Measurements from ENCODE around the gene RPH3AL. TPM values are rescaled to one million over a fixed set of nuclear protein-coding genes. Genes with fewer than 3 reads are reported as not detected.
"Not testable (repeated sequence)": the region's sequence is repeated elsewhere in the genome, so short reads cannot be mapped to it uniquely, and the experiment has no call there.

RPH3AL gene
- total RNA-seq, 4 donors from 2014 or later: 8.6 to 21.0 (median 17.4) TPM

DNA sequence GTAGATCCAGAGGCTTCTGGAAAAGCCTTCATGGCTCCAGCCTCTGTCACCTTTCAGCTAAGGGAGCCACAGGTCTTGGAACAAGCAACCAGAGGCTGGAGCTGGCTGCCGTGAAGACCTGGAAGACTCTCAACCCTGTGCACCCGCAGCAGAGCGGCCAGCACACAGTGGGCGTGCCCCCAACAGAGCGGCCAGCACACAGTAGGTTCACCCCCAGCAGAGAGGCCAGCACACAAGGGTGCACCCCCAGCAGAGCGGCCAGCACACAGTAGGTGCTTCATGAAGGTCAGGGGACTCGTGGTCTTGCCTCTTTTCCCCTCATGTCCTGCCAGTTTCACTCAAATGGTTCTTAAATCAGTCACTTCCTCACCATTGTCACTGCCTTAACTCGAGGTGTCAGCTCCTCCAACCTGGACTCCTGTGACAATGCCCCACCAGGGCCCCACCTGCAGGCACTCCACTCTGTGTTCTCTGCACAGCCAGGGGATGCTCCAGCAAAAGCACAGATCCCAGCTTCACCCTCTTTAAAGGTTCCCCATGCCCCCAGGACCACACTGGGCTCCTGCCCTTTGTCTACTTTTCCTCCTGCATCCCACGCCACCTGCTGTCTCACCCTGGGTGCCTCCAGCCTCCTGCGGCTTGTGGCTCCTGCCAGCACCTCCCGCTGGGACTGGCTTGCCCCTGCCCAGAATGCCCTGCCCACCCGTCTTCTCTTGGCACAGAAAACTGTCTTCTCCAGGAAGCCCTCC, 128.7 kb downstream of the RPH3AL start:
- H3K4me3 ChIP-seq: no peak overlapping the region
- no peaks in the 10 kb centered on the region for H3K9me3 ChIP-seq
- ATAC-seq: no peak
- no peaks in the 10 kb centered on the region for H3K36me3 ChIP-seq
- 77 to 91% methylated on average over 5 to 6 of the region's 12 CpGs for WGBS, 2 donors (ENCODE audit: low coverage in 1 of 2)
- no peak for TF ChIP-seq EP300 (IDR thresholded peaks at IDR 0.05)
- TF ChIP-seq POLR2AphosphoS5 (IDR thresholded peaks at IDR 0.05): no peak
- peaks cover 6% of the 10 kb centered on the region for H3K27me3 ChIP-seq
- H3K4me1 ChIP-seq: no peaks in the 10 kb centered on the region
- H3K27ac ChIP-seq: no peak overlapping the region

DNA sequence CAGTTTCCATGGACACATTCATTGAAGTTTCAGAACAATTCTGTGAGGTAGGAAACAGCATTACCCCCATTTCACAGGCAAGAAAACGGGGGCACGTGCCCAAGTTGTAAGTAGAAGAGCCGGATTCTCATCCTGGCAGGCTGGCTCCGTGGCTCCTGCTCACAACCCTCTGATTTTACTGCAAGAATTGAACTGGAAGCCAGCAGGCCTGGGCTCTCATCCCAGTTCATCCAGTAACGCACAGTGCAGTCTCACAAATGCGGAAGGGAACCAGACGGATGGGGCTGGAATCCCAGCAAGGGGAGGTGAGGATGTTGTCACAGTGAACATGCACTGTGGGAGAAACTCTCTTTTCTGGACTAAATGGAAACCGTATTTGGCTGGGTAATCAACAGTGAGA, 130.4 kb downstream of the RPH3AL start:
- no peak overlapping the region for H3K27ac ChIP-seq
- 47 to 75% methylated on average over 3 to 6 of the region's 8 CpGs for WGBS, 2 donors (ENCODE audit: low coverage in 1 of 2)
- ATAC-seq: no peak
- no peaks in the 10 kb centered on the region for H3K36me3 ChIP-seq
- TF ChIP-seq POLR2A (IDR thresholded peaks at IDR 0.05) (no peak), POLR2AphosphoS5 (IDR thresholded peaks at IDR 0.05) (no peak), EP300 (IDR thresholded peaks at IDR 0.05) (no peak)
- TF ChIP-seq, protein P1, sequence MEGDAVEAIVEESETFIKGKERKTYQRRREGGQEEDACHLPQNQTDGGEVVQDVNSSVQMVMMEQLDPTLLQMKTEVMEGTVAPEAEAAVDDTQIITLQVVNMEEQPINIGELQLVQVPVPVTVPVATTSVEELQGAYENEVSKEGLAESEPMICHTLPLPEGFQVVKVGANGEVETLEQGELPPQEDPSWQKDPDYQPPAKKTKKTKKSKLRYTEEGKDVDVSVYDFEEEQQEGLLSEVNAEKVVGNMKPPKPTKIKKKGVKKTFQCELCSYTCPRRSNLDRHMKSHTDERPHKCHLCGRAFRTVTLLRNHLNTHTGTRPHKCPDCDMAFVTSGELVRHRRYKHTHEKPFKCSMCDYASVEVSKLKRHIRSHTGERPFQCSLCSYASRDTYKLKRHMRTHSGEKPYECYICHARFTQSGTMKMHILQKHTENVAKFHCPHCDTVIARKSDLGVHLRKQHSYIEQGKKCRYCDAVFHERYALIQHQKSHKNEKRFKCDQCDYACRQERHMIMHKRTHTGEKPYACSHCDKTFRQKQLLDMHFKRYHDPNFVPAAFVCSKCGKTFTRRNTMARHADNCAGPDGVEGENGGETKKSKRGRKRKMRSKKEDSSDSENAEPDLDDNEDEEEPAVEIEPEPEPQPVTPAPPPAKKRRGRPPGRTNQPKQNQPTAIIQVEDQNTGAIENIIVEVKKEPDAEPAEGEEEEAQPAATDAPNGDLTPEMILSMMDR (IDR thresholded peaks at IDR 0.05): no peak
- no peaks in the 10 kb centered on the region for H3K4me1 ChIP-seq
- no peak overlapping the region for H3K4me3 ChIP-seq
- H3K9me3 ChIP-seq: no peaks in the 10 kb centered on the region
- no peaks in the 10 kb centered on the region for H3K27me3 ChIP-seq

DNA sequence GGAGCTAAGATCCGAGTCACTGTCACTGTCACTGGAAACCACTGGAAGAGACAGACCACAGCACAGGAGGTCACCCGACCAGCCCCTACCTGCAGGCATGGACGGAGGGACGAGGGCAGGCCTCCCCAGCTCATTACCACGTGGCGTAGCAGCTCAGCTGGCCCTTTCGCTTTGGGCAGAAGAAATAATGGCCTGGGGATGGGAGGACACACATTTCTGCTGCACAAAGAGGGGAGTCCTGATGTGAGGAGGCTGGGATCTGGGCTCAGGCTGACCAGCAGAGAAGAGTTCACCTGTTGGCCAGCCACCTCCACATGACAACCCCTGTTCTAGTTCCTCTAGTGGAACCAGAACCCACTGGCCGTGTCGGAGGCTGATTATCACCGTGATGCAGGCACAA, 132.9 kb downstream of the RPH3AL start:
- no peak for ATAC-seq
- Histone ChIP-seq H3K4me1 (no peaks in the 10 kb centered on the region), H3K36me3 (no peaks in the 10 kb centered on the region), H3K27me3 (no peaks in the 10 kb centered on the region), H3K9me3 (no peaks in the 10 kb centered on the region), H3K27ac (no peak overlapping the region), H3K4me3 (no peak overlapping the region)
- TF ChIP-seq, protein P1 (IDR thresholded peaks at IDR 0.05): no peak
- TF ChIP-seq POLR2AphosphoS5 (IDR thresholded peaks at IDR 0.05) (no peak), POLR2A (IDR thresholded peaks at IDR 0.05) (no peak), EP300 (IDR thresholded peaks at IDR 0.05) (no peak)
- 100% methylated on average over 1 of the region's 10 CpGs; no CpG with 5 or more reads in 1 of the 2 donors for WGBS, 2 donors (ENCODE audit: low coverage in 1 of 2)

DNA sequence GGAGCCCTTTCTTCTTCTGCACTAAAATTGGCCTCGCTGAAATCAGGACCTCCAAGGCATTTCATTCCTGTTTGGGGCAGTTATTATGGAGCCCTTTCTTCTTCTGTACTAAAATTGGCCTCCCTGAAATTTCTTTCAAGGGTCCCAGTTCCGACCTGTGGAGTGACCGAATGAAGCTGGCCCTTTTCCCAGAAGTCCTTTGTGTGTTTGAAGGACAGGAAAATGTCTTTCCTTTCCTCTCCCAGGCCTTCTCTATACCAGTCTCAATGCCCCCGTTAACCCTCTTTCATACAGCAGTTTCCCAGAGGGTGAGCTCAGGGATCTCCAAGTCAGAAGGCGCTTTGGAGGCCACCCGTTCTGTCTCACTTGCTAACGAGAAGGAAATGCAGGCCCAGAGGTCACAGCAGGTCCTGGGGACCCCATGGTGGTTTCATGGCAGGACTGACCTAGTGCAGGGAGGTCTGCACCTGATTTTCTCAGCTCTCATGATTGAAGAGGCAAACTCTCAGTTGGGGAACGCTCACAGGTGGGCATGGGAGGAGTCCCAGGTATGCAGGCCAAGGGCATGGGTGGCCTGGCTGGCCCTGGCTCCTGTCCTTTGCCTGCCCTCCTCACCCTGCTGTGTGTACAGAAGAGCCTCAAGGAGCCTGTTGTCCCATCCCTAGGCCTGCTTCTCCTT, 134.0 kb downstream of the RPH3AL start:
- no peaks in the 10 kb centered on the region for H3K27me3 ChIP-seq
- H3K36me3 ChIP-seq: no peaks in the 10 kb centered on the region
- H3K27ac ChIP-seq: no peak overlapping the region
- WGBS, 2 donors (ENCODE audit: low coverage in 1 of 2): 60 to 62% methylated on average over 1 to 2 of the region's 8 CpGs
- H3K4me1 ChIP-seq: no peaks in the 10 kb centered on the region
- TF ChIP-seq POLR2AphosphoS5 (IDR thresholded peaks at IDR 0.05): no peak
- TF ChIP-seq POLR2A (IDR thresholded peaks at IDR 0.05): no peak
- TF ChIP-seq EP300 (IDR thresholded peaks at IDR 0.05): no peak
- TF ChIP-seq, protein P1 (IDR thresholded peaks at IDR 0.05): no peak
- no peak for ATAC-seq
- no peaks in the 10 kb centered on the region for H3K9me3 ChIP-seq
- no peak overlapping the region for H3K4me3 ChIP-seq

DNA sequence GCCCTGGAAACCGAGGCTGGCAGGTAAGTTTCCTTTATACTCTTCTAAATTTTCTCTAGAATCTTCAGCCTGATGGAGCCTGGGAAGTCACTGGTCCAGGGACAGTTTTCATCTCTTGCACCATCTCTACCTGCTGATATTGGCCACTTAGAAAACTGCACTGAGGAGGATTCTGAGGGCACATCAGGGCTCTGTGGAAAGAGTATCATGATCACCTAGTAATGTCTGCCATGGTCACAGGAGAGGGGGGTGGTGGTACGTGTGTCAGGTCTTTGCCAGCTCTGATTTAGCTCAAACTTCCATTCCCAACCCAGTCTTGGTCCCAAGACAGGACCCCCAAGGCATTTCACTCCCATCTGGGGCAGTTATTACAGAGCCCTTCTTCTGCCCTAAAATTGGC, 136.0 kb downstream of the RPH3AL start:
- Histone ChIP-seq H3K27me3 (no peaks in the 10 kb centered on the region), H3K9me3 (no peaks in the 10 kb centered on the region), H3K36me3 (no peaks in the 10 kb centered on the region), H3K4me3 (no peak overlapping the region), H3K27ac (peak overlapping the region in 1 of 4 donors; percentile 25), H3K4me1 (no peaks in the 10 kb centered on the region)
- no peak for ATAC-seq
- TF ChIP-seq EP300 (IDR thresholded peaks at IDR 0.05) (no peak), POLR2AphosphoS5 (IDR thresholded peaks at IDR 0.05) (no peak), POLR2A (IDR thresholded peaks at IDR 0.05) (no peak)
- TF ChIP-seq, protein P1 (IDR thresholded peaks at IDR 0.05): no peak
- 50% methylated on average over 2 of the region's 2 CpGs for WGBS, 2 donors (ENCODE audit: low coverage in 1 of 2)

DNA sequence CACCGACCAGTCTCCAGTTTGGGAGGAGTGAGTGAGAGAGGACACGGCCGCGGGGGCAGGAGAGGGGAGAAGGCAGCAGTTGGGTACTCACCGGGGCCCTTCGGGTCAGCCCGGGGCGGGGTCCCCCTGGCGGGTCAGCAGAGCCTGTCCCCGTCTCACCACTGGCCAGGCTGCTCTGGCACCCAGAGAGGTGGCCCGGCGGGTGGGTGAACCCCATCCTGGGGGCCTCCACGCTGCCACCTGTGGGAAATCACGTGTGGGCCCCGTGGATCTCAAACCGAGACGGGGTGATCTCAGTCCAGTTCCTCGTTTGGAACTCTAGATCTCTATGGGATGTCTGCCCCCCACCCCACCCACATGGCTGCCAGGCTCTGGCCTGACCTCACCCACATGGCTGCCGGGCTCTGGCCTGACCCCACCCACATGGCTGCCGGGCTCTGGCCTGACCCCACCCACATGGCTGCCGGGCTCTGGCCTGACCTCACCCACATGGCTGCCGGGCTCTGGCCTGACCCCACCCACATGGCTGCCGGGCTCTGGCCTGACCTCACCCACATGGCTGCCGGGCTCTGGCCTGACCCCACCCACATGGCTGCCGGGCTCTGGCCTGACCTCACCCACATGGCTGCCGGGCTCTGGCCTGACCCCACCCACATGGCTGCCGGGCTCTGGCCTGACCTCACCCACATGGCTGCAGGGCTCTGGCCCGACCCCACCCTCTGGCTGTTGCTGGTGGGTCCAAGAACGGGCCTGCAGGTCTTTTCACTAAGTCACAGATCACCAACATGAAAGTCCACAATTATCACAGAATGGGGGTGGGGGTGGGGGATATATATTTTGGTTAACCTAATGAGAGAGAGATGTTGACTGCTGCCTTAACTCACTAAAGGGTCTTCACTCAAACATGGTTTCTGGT, 136.8 kb downstream of the RPH3AL start:
- not testable (repeated sequence) for H3K4me3 ChIP-seq, ATAC-seq

More for the DNA sequence above, 136.8 kb downstream of the RPH3AL start:
- not testable (repeated sequence) for H3K4me1 ChIP-seq, H3K9me3 ChIP-seq, H3K27me3 ChIP-seq, H3K36me3 ChIP-seq
- 100% methylated on average over 1 of the region's 29 CpGs; no CpG with 5 or more reads in 1 of the 2 donors for WGBS, 2 donors (ENCODE audit: low coverage in 1 of 2)
- H3K27ac ChIP-seq: peak overlapping the region in 2 of 4 donors; percentile 10 to 66

All from gastroesophageal sphincter (tissue), 4 donors.